Measurements from ENCODE around the gene BAHCC1. TPM values are rescaled to one million over a fixed set of nuclear protein-coding genes. Genes with fewer than 3 reads are reported as not detected.
"Not testable (repeated sequence)": the region's sequence is repeated elsewhere in the genome, so short reads cannot be mapped to it uniquely, and the experiment has no call there.

Gene BAHCC1
- 10.4 and 11.6 TPM in 2 replicates for total RNA-seq (2014; rRNA removed; shearing (Covaris generic))

GRCh38 chr17:81394921-81395599, at the start of gene BAHCC1:
BAHCC1 (plus strand) TSS chr17:81395457; CDS start chr17:81399740, 4,283 bp downstream.
- DNase-seq (ENCODE audit: low spot score): peak; percentile 100

DNA sequence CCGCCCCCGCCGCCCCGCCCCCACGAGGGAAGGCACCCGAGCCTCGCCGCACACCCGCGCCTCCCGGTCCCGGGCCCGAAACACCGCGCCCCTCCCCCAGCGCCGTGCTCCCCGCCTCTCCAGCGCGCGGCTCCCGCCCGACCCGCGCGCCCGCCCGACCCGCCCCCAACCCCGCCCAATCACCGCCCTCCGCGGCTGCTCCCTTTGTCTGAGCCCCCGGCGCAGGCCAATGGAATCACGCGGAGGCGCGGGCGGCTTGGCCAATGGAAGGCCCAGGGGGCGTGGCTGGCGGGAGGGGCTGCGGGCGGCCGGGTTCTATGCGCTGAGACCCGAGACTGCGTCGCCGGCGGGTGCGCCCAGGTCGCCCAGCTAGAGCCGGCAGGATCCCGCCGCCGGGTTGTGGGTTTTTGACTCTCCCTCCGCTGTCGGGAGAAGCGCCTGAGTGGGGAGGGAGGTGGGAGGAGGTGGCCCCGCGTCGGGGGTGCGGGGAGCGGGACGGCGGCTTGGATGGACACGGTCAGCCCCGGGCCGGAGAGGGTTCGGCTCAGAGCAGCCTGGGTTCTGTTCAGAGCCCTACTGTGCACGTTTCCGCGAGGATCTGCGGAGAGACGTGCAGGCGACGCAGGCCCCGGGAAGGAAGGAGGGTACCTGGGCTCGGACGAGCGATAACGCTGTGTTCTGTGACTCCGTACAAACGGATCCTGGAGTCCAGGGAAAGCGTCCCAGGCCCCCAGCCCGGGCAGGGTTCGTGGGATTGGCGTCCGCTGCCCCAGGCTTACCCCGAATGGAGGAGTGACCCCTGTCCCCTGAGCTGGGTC, 49.0 kb upstream of the BAHCC1 start:
- DNase-seq (ENCODE audit: low spot score): peak; percentile 94

DNA sequence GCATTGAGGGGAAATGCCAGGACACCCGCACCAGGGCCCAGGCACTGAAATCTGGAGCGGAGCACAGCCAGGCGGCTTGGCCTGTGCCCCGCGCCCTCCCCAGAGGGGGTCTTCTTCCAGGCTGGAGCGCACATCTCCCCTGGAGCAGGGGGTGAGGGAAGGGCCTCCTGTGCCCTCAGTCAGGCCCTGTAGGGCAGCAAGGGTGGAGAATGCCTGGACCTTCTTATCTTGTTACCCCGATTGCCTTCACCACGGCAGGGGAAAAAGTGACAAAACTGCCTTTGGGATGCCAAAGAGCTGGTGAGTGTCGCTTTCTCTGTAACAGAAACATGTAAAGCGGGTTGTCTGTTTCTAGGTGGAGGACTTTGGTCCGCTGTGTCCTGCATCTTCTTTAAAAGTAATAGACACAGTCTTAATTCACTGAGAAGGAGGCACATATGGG, 48.3 kb upstream of the BAHCC1 start:
- no peak for DNase-seq (ENCODE audit: low spot score)

DNA sequence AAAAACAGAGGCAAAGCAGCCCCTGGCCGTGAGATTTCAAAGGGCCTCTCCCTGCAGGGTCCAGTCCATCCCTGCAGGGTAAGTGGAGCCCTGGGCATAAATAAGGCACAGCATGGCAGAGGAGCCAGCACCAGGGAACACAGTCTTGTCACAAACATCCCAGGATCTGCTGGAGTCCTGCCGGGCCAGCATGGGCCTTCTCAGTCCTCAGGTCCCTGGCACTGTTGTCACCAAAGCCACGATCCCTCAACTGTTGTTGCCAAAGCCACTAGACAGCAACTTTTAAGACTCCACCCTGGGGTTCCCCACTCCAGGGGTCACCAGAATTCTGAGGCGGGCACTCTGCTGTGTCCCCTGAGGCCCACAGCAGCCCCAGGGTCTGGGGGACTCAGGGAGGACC, 47.8 kb upstream of the BAHCC1 start:
- no peak for DNase-seq (ENCODE audit: low spot score)

DNA sequence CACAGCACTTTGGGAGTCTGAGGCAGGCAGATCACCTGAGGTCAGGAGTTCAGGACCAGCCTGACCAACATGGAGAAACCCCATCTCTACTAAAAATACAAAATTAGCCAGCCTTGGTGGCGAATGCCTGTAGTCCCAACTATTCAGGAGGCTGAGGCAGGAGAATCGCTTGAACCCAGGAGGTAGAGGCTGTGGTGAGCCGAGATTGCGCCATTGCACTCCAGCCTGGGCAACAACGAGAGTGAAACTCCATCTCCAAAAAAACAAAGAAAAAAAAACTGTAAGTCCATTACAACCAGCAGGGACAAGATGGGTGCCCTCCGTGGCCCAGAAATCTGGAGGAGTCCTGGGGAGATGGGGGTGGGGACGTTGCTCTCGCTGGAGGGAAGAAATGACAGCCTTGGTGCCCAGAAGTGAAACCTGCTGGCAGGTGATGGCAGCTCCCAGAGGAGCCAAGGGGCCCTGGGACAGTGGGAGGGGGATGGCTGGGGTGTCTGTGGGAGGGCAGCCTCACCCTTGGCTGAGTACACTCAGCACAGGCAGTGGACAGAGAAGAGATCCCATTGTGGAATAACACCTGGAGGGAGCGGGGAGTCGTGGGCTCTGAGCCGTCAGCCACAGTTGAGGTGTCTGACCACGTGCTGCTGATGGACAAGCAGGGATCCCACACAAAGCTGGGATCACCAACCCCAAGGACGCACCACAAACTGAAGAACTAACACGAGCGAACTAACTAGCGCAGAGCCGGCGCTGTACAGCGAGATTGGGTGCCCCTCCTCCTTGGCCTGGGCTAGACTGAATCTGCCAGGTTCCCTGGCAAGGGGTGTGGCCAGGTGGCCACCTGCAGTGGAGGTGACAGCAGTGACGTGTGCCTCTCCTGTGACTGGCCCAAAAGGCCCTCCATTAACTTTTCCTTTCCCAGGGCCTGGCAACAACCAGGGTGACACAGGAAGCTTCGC, 46.9 kb upstream of the BAHCC1 start:
- no peak for DNase-seq (ENCODE audit: low spot score)

GRCh38 chr17:81349397-81350319, 45.6 kb upstream of the BAHCC1 start:
- DNase-seq (ENCODE audit: low spot score): peak; percentile 52

DNA sequence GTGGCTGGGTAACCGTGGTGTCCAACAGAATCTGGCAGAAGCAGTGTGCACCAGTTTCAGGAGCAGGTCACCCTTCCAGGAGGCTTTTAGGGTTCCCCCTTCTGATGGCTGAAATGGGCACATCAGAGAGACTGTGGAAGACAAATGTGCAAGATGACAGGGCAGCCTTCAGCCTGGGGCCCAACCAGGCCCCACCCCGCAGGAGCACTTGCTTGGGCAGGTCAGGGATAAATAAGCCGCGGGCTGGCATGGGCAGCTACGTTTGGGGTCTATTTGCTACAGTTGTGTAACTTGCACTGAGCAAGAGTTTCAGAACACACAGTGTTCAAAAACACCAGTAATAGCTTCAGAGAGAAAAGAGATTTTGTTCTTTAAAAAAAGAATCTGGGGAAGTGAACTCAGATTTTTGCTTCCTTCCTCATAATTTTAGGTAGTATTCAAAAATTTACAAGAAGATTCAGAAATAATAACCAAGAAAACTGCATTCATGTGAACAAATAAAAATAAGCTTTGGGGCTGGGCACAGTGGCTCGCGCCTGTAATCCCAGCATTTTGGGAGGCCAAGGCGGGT, 44.9 kb upstream of the BAHCC1 start:
- no peak for DNase-seq (ENCODE audit: low spot score)

DNA sequence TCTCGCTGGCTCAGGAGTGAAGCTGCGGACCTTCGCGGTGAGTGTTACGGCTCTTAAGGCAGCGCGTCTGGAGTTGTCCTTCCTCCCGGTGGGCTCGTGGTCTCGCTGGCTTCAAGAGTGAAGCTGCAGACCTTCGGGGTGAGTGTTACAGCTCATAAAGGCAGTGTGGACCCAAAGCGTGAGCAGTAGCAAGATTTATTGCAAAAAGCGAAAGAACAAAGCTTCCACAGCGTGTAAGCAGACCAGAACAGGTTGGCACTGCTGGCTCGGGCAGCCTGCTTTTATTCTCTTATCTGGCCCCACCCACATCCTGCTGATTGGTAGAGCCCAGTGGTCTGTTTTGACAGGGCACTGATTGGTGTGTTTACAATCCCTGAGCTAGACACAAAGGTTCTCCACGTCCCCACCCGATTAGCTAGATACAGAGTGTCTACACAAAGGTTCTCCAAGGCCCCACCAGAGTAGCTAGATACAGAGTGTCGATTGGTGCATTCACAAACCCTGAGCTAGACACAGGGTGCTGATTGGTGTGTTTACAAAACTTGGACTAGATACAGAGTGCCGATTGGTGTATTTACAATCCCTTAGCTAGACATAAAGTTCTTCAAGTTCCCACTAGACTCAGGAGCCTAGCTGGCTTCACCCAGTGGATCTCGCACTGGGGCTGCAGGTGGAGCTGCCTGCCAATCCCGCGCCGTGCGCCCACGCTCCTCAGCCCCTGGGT, 43.8 kb upstream of the BAHCC1 start:
- DNase-seq (ENCODE audit: low spot score): not testable (repeated sequence)

DNA sequence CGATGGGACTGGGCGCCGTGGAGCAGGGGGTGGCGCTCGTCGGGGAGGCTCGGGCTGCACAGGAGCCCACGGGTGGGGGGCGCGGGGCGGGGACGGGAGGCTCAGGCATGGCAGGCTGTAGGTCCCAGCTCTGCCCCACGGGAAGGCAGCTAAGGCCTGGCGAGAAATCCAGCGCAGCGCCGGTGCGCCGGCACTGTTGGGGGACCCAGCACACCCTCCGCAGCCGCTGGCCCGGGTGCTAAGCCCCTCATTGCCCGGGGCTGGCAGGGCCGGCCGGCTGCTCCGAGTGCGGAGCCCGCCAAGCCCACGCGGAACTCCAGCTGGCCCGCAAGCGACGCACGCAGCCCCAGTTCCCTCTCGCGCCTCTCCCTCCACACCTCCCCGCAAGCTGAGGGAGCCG, 43.2 kb upstream of the BAHCC1 start:
- DNase-seq (ENCODE audit: low spot score): not testable (repeated sequence)

- no peak for DNase-seq (ENCODE audit: low spot score)
These were observed 40.9 kb upstream of the BAHCC1 start for GRCh38 chr17:81354252-81354953.

GRCh38 chr17:81354954-81355347, 40.3 kb upstream of the BAHCC1 start:
- no peak for DNase-seq (ENCODE audit: low spot score)

GRCh38 chr17:81359218-81359617, 36.0 kb upstream of the BAHCC1 start:
- DNase-seq (ENCODE audit: low spot score): no peak

- DNase-seq (ENCODE audit: low spot score): not testable (repeated sequence)
These were observed 33.3 kb upstream of the BAHCC1 start for GRCh38 chr17:81362001-81362400.

- DNase-seq (ENCODE audit: low spot score): no peak
These were observed 30.7 kb upstream of the BAHCC1 start for GRCh38 chr17:81364278-81365147.

DNA sequence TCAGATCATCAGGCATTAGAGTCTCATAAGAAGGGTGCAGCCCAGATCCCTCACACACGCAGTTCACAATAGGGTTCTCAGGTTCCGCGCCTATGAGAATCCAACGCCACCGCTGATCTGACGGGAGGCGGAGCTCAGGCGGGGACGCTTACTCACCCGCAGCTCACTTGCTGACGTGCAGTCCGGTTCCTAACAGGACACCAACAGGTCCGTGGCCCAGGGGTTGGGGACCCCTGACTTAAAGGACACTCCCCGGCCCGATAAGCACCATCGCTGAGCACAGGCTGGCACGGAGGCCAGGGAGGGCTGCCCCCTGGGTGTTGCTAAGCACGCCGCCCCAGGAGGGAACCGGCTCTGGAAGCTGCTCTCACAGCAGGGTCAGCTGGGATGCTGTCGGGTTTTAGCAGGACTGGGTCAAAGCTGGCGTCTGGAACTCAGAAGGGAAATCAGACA, 30.1 kb upstream of the BAHCC1 start:
- peak; percentile 75 for DNase-seq (ENCODE audit: low spot score)

- DNase-seq (ENCODE audit: low spot score): peak; percentile 89
These were observed 29.4 kb upstream of the BAHCC1 start for GRCh38 chr17:81365601-81366585.

DNA sequence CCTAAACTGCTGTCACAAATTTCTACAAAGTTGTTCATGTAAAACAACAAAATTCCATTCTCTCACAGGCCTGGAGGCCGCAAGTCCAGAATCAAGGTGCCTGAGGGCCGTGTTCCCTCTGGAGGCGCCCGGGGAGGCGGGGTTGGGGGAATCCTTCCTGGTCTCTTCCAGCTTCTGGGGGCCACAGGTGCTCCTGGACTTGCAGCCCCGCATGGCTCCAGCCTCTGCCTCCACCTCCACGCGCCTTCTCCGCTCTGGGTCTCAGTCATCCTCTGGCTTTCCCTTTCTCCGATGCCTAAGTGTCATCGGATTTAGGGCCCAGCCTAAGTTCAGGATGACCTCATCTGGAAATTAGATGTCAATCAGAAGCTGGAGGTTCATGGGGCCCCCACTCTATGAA, 28.6 kb upstream of the BAHCC1 start:
- DNase-seq (ENCODE audit: low spot score): no peak

Data from HT-29 (cell line).